PC-9 (cell line): ENCODE results near the gene MTX1.

Experiments
- EZH2 ChIP-seq: fragments of 200-600 bp; sonication (generic); IDR thresholded peaks from 2 replicates; pipeline ENCODE4 v1.8.0; 2017; ENCODE audit warnings: antibody characterized with exemption, low read depth
- TF ChIP-seq, protein P1 (sequence below): fragments of 200-600 bp; sonication (generic); conservative IDR thresholded peaks from 2 replicates; pipeline ENCODE4 v1.6.1; 2017; ENCODE audit warnings: mixed run types, antibody characterized with exemption, mild to moderate bottlenecking, moderate library complexity

DNA sequence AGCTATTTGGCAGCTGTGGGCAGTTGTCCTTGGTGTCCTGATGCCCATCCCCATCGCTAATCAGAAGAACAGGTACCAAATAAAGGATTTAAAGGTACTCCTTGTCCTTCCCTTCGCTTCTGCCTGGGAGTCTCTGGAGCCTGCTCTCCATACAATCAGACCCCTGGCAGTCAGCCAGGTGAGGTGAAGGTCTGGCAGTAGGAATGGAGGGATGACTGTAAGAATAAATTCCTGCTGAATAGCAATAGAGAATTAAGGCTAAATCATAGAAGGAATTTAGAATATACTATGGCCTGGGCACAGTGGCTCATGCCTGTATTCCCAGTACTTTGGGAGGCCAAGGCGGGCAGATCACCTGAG, 10.0 kb upstream of the MTX1 start:
- TF ChIP-seq, protein P1, sequence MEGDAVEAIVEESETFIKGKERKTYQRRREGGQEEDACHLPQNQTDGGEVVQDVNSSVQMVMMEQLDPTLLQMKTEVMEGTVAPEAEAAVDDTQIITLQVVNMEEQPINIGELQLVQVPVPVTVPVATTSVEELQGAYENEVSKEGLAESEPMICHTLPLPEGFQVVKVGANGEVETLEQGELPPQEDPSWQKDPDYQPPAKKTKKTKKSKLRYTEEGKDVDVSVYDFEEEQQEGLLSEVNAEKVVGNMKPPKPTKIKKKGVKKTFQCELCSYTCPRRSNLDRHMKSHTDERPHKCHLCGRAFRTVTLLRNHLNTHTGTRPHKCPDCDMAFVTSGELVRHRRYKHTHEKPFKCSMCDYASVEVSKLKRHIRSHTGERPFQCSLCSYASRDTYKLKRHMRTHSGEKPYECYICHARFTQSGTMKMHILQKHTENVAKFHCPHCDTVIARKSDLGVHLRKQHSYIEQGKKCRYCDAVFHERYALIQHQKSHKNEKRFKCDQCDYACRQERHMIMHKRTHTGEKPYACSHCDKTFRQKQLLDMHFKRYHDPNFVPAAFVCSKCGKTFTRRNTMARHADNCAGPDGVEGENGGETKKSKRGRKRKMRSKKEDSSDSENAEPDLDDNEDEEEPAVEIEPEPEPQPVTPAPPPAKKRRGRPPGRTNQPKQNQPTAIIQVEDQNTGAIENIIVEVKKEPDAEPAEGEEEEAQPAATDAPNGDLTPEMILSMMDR = no peak
- no peak for TF ChIP-seq EZH2
